ENCODE measurements around the gene SAT2.

The SAT2 gene

GRCh38 chr17:7640783-7641182 is 13.2 kb upstream of the SAT2 start (continued):
- no peak for TF ChIP-seq ZNF792 (tag by site-specific recombination; IDR thresholded peaks at IDR 0.05)
- no peak for TF ChIP-seq ZNF274 (IDR thresholded peaks at IDR 0.05; ENCODE audit: low read length)
- no peak for TF ChIP-seq ZNF274 (tag by site-specific recombination; IDR thresholded peaks at IDR 0.05; ENCODE audit: borderline replicate concordance)
- TF ChIP-seq SCRT1 (tag by site-specific recombination; IDR thresholded peaks at IDR 0.05; ENCODE audit: borderline replicate concordance) = no peak
- no peak for TF ChIP-seq ZBTB8A (tag by site-specific recombination; IDR thresholded peaks at IDR 0.05)
- TF ChIP-seq ZFHX2 (tag by site-specific recombination; conservative IDR thresholded peaks at IDR 0.05) = no peak
- TF ChIP-seq ZNF37A (tag by site-specific recombination; IDR thresholded peaks at IDR 0.05) = no peak
- TF ChIP-seq ZNF624 (tag by site-specific recombination; IDR thresholded peaks at IDR 0.05) = no peak
- TF ChIP-seq ZNF184 (tag by site-specific recombination; IDR thresholded peaks at IDR 0.05) = no peak

GRCh38 chr17:7636163-7636562 is 8.5 kb upstream of the SAT2 start:
- Histone ChIP-seq H3K36me3 (ENCODE audit: control insufficient read depth in 2 of 2, insufficient read depth in 1 of 2, low read length in 2 of 2) (no peaks in the 10 kb centered on the region), H3K9me3 (ENCODE audit: control insufficient read depth, insufficient read depth, low read depth, low read length) (no peaks in the 10 kb centered on the region), H3K4me1 (ENCODE audit: control insufficient read depth, insufficient read depth, low read length) (no peaks in the 10 kb centered on the region), H3K4me3 (ENCODE audit: low read depth, low read length) (no peak overlapping the region), H3K27ac (ENCODE audit: extremely low read depth, low read depth, low read length) (no peak overlapping the region)
- ChIA-PET CTCF (interaction anchor here (0.7 to 10.7 kb wide), 5 partner anchors 14 to 1580 kb away, joined by 4 to 207 read pairs (median 4); partner anchors contain the start of genes TP53 and WRAP53), POLR2A (interaction anchor here (1.0 to 1.4 kb wide), 2 partner anchors 8 to 52 kb away, joined by 3 to 4 read pairs; partner anchors contain the start of genes SAT2 and WRAP53)
- TF ChIP-seq ZNF26 (tag by site-specific recombination; IDR thresholded peaks at IDR 0.05) = no peak
- TF ChIP-seq ZNF341 (tag by site-specific recombination; IDR thresholded peaks at IDR 0.05; ENCODE audit: low read depth) = peak; percentile 37

GRCh38 chr17:7634384-7634783 is 6.8 kb upstream of the SAT2 start:
- Histone ChIP-seq H3K9me3 (ENCODE audit: control insufficient read depth, insufficient read depth, low read depth, low read length) (no peaks in the 10 kb centered on the region), H3K4me1 (ENCODE audit: control insufficient read depth, insufficient read depth, low read length) (no peaks in the 10 kb centered on the region), H3K27ac (ENCODE audit: extremely low read depth, low read depth, low read length) (no peak overlapping the region), H3K36me3 (ENCODE audit: control insufficient read depth in 2 of 2, insufficient read depth in 1 of 2, low read length in 2 of 2) (no peaks in the 10 kb centered on the region), H3K4me3 (ENCODE audit: low read depth, low read length) (no peak overlapping the region)
- POLR2A ChIA-PET = interaction anchor here (0.9 to 9.6 kb wide), 2 partner anchors 16 to 52 kb away, joined by 4 to 215 read pairs; partner anchors contain the start of genes ATP1B2, TP53 and WRAP53
- TF ChIP-seq ZNF138 (tag by site-specific recombination; IDR thresholded peaks at IDR 0.05; ENCODE audit: borderline replicate concordance) (no peak), ZNF596 (tag by site-specific recombination; IDR thresholded peaks at IDR 0.05) (0 out of 2 replicates have a peak, but pooled peaks have one; percentile 38), KLF1 (tag by site-specific recombination; IDR thresholded peaks at IDR 0.05) (0 out of 2 replicates have a peak, but pooled peaks have one; percentile 11), ZNF561 (tag by site-specific recombination; IDR thresholded peaks at IDR 0.05; ENCODE audit: borderline replicate concordance) (no peak), CTCF (tag by site-specific recombination; IDR thresholded peaks at IDR 0.05) (peak; percentile 79), ZBTB26 (tag by site-specific recombination; optimal IDR thresholded peaks at IDR 0.05) (no peak), PRDM10 (tag by site-specific recombination; IDR thresholded peaks at IDR 0.05) (peak; percentile 80), ZNF776 (tag by site-specific recombination; IDR thresholded peaks at IDR 0.05; ENCODE audit: borderline replicate concordance) (no peak), ZNF585B (tag by site-specific recombination; IDR thresholded peaks at IDR 0.05) (no peak), IKZF3 (tag by site-specific recombination; IDR thresholded peaks at IDR 0.05) (0 out of 2 replicates have a peak, but pooled peaks have one; percentile 20), ZNF560 (tag by site-specific recombination; IDR thresholded peaks at IDR 0.05; ENCODE audit: borderline replicate concordance) (no peak), ZNF654 (tag by site-specific recombination; IDR thresholded peaks at IDR 0.05; ENCODE audit: low read depth) (peak; percentile 72), ZNF404 (tag by site-specific recombination; IDR thresholded peaks at IDR 0.05) (no peak)
- CTCF ChIA-PET = interaction anchor here (0.6 to 10.7 kb wide), 19 partner anchors 13 to 423 kb away, joined by 3 to 207 read pairs (median 5); partner anchors contain the start of genes DNAH2, FXR2, TP53 and WRAP53
